T47D (cell line): ENCODE results near the gene GADD45B.
"Not testable (repeated sequence)": the region's sequence is repeated elsewhere in the genome, so short reads cannot be mapped to it uniquely, and the experiment has no call there.

ENCODE experiments used
- DNase-seq, 2 experiments: peaks; one replicate each; pipeline versions ENCODE4 v3.0.0 to v3.0.0-alpha.2; 2011 to 2012; ENCODE audit warnings: low read depth in 1 of 2, low spot score in 1 of 2
- JUND ChIP-seq: IDR thresholded peaks from 2 replicates; pipeline ENCODE4 v1.6.1; 2012; ENCODE audit warnings: low read depth
- in situ Hi-C: cut with HindIII; loops from 2 replicates; pipeline ENCODE4 v1.10.0; 2016; ENCODE audit warnings: low sequenced_read_pairs, low pct_unique_long_range_greater_than_20kb

Gene GADD45B

DNA sequence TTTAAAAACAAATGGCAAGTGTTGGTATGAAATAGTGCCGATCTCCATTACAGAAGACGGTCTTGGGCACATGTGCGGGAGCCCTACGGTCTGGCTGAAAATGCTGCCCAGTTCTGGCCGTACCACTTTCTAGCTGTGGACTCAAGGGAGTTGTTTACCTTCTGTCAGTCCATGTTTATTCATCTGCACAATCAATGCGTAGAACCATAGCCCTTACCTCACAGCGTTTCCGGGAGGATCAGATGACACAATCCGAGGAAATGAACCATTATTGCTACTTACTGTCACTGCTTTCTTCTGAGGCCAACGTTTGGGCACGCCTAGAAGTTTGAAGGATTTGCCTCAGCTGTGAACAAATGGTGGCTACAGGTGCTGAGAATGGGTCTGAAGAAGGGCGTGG is 31.2 kb downstream of the GADD45B start:
- no peak for TF ChIP-seq JUND
- in situ Hi-C loops = no loop called here
- DNase-seq = peak in 1 of 2 experiments; percentile 95

DNA sequence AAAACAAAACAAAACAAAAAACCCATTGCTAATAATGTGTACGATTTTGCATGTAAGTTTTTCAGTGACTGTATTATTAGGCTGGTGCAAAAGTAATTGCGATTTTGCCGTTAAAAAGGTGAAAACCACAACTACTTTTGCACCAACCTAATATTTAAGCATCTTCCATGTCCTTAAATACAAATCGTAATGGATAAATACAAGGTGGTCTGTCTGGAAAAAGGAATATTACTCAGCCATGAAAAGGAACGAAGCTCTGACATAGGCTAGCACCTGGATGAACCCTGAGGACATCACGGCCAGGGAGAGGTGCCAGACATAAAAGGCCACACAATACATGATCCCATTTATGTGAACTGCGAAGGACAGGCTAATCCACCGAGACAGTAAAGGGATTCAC is 33.2 kb downstream of the GADD45B start:
- DNase-seq = no peak
- in situ Hi-C loops = no loop called here
- no peak for TF ChIP-seq JUND

DNA sequence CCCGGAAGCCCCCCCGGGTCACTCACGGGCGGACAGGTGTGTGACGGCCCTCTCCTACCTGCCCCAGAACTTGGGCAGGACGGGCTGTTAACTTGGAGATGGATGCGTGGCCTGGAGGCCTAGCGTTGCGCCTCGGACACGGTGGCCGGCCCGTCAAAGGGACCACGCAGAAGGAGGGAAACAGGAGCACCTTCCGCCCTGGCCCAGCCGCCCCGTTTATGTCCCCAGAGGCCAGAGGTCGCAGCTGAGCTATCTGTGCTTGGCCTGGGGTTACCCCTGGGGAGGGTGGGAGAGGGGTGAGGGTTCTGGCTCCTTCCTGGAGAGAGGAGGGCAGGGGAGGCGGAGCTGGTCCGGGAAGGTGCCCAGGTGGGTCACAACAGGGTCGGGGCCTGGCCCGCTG is 35.6 kb downstream of the GADD45B start:
- no peak for DNase-seq
- in situ Hi-C loops = no loop called here
- no peak for TF ChIP-seq JUND

DNA sequence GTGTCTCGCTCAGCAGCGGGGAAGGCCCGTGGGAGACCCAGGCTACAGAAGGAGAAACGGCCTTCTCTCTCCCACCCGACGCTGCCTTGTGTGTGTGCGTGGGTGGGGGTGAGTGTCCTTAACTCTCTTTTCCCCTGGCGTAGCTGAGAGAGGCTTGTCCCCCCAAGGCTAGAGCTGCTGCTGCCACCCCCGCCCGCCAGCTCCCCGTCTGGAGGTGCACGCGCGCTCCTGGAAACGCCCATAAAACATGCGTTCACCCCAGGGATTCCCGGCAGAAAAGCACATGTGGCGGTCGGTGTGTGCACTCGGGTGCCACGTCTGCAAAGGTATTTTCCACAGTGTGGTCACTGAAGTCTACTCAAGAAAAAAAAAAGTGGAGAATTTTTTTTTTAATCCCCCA is 36.1 kb downstream of the GADD45B start:
- TF ChIP-seq JUND = no peak
- no peak for DNase-seq
- in situ Hi-C loops = no loop called here

DNA sequence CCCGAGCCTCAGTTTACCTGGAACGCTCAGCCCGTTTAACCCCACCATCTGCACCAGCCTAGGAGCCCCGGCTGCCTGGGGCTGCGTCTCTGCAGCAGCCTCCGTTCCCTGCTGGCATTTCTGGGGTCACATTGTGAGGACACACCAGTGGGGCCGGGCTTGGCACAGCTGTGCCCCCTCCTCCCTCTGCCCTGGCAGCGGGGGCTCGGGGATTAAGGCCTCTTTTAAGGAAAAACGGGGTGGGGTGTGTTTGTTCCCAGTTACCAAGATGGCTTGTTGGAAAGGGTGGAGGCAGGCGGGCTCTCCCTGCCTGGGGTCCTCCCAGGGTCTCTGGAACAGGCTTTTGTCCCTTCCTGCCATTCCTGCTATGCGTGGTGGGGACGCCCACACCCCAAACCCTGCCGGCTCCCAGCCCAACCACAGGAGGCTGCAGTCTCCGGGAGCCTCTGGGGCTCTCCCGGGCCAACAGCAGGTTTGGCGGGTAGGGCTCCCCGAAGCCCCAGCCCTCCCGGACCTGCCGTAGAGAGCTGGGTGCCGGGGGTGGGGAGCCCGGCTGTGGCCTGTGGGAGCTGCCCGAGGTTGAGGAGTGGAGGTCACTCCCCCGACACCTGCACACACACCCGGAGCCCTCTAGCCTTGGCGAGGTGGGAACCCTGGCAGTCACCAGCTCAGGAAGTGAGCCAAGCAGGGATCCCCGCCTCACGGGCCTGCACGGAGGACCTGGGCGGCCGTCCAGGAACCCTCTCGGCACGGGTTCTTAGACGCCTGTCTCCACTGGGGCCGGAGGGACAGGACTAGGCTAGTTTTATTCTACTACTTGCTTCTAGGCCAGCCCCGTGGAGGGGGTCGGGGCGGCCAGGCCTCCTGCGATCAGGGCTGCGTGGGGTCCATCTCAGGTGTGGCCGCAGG is 36.9 kb downstream of the GADD45B start:
- in situ Hi-C loops = no loop called here
- no peak for TF ChIP-seq JUND
- DNase-seq = no peak

DNA sequence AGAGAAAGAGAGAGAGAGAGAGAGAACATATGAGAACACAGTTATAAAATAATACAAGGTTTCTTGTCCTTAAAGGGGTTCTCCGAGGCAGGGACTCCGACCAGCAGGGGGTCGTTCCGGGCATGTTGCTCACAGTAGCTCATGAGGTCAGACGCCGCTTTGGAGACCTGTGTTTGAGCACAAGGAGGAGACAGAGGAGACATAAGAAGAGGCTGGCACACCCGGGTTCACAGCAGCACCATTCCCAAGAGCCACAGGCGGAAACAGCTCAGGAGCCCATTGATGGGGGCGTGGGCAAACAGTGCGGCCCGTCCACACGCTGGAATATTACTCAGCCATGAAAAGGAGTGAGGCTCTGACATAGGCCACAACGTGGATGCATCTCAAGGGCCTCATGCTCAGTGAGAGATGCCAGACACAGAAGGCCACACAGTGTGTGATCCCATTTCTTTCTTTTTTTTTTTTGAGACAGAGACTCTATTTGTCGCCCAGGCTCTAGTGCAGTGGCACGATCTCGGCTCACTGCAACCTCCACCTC is 39.1 kb downstream of the GADD45B start:
- TF ChIP-seq JUND = no peak
- in situ Hi-C loops = no loop called here
- no peak for DNase-seq

DNA sequence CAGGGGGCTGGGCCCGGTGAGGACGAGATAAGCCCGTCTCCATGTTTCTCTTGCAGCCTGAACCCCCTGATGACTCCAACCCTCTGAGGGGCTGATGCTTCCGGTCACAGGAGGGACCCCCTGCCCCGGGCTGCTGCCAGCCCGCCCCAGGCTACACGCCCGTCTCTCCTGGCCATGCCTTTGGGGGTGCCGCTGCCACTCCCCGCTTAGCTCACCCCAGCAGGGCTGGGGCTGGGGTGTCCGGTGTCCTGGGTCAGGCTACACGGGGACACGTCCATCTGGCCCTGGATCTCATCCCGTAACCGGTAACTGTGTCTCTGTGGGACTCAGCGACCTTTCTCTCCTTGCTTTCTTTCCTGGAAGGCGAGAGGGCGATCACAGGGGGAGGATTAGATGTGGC is 40.8 kb downstream of the GADD45B start:
- no peak for TF ChIP-seq JUND
- DNase-seq = no peak
- in situ Hi-C loops = no loop called here

DNA sequence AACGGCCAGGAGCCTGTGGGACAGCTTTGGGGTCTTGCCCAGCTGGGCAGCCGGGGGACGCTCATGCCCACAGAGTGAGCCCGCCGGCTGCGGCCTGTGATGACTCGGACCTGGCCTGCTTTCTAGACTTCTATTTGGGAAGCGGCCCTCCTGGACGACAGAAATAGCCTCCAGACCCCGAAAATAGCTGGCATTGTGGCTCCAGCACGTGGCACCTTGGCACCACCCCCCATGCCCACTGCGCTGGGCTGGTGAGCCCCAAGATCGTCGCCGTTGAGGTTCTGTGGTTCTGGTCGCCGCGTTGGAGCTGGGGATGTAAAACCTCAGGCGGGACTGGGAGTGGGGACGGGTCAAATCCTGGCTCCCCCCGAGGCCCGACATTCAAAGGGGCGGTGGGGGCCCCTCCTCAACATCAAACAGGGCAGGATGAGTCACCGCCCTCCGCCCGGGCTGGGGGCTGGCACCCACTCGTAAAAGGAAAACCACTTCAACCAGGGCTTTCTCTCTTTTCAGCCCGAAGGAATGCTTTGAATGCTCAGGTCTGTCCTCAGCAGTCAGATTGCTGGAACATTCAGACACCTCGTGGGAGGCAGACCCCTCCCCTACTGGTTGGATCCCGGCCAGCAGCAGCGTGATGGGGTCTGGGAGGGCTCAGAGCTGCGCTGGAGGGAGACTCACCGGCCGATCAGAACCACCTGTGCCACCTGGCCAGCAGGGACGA is 42.1 kb downstream of the GADD45B start:
- DNase-seq = no peak
- in situ Hi-C loops = no loop called here
- TF ChIP-seq JUND = no peak

DNA sequence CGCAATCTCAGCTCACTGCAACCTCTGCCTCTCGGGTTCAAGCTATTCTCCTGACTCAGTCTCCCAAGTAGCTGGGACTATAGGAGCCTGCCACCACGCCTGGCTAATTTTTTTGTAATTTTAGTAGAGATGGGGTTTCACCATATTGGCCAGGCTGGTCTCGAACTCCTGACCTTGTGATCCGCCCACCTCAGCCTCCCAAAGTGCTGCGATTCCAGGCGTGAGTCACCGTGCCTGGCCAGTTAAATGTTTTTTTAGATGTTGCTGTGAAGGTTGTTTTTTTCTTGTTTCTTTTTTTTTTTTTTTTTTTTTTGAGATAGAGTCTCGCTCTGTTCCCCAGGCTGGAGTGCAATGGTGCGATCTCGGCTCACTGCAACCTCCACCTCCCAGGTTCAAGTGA is 42.9 kb downstream of the GADD45B start:
- in situ Hi-C loops, DNase-seq: not testable (repeated sequence)

DNA sequence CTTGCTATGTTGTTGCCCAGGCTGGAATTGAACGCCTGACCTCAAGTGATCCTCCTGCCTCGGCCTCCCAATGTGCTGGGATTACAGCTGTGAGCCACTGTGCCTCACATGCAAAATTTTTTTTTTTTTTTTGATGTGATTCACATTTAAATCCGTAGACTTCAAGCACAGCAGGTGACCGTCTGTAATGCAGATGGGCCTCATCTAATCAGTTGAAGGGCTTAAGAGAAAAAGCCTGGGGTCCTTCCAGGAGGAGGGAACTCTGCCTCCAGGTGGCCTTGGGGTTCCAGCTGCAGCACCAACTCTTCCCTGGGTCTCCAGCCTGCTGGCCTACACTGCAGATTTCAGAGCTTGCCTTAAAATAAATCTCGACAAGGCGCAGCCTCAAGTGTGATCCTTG is 43.6 kb downstream of the GADD45B start:
- DNase-seq = no peak
- in situ Hi-C loops = no loop called here
- no peak for TF ChIP-seq JUND

DNA sequence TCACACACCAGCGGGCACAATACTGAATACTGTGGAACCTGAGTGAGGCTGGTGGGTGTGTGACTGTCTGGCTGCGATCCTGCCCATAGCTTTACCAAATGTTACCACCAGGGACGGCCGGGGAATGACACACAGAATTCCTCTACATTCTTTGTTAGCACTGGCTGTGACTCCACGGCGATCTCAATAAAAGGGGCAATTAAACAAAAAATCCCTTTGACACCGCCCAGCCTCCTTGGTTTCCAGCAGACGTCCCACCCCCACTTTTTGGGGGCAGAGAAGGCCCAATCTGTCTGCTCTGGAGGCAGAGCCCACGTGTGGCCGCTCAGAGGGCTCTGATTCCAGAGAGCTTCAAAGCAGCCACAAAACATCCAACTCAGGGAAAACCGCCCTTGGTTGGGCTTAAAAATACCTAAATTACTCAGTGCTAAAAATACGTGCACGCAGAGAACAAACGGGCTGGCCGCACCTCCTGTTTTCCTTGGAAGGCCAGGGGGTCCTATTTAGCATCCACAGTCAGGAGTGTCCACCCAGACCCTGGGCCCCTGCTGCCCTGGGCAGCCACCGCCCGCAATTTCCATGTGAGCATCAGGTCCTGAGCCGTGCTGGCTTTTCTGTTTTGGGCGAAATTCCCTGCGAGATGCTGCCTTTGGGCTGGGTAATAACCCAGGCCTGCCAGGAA is 47.8 kb downstream of the GADD45B start:
- no peak for TF ChIP-seq JUND
- DNase-seq = no peak
- in situ Hi-C loops = no loop called here

DNA sequence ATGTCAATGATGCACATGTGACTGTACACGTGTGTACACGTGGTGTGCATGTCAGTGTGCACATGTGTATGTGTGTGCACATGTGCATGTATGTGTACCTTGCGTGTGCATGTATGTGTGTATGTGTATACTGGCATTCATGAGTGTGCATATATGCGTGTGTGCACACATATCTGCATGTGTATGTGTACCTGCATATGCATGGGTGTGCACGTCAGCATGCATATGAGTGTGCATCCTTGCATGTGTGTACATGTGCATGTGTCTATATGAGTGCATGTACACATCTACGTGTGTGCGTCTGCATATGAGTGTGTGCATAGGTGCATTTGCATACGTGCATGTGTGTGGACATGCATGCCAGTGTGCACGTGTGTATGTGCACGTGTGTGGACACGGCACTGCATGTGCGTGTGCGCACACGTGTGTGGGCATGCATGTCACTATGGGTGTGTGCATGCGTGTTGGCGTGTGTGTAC is 48.5 kb downstream of the GADD45B start:
- DNase-seq = no peak
- no peak for TF ChIP-seq JUND
- in situ Hi-C loops = no loop called here
